ENCODE data around the gene KIAA1210.

DNA sequence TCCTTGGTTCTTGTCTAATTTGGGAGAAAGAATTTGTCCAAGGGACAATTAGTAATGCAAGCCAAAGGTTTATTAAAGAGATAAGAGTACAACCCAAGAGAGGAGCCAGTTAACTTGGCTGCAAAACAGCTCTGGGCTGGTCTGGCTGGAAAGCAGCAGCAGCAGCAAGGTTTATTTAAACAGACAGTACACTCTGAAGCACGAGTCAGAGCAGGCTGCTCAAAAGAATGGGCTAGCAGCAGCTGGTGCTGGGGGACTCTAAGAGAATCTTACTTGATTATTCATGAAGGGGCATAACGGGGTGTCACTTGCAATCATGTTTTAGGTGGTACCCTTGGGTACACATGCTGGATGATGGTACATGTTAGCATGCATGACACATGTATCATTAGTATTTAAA lies 71.9 kb downstream of the KIAA1210 start:
- TF ChIP-seq, protein P1, sequence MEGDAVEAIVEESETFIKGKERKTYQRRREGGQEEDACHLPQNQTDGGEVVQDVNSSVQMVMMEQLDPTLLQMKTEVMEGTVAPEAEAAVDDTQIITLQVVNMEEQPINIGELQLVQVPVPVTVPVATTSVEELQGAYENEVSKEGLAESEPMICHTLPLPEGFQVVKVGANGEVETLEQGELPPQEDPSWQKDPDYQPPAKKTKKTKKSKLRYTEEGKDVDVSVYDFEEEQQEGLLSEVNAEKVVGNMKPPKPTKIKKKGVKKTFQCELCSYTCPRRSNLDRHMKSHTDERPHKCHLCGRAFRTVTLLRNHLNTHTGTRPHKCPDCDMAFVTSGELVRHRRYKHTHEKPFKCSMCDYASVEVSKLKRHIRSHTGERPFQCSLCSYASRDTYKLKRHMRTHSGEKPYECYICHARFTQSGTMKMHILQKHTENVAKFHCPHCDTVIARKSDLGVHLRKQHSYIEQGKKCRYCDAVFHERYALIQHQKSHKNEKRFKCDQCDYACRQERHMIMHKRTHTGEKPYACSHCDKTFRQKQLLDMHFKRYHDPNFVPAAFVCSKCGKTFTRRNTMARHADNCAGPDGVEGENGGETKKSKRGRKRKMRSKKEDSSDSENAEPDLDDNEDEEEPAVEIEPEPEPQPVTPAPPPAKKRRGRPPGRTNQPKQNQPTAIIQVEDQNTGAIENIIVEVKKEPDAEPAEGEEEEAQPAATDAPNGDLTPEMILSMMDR (conservative IDR thresholded peaks at IDR 0.05 in 1 of 2, IDR thresholded peaks at IDR 0.05 in 1 of 2; ENCODE audit: low read depth in 1 of 2, low read length in 2 of 2), result no peak
- TF ChIP-seq EZH2 (IDR thresholded peaks at IDR 0.05; ENCODE audit: low read length, missing control alignments), result no peak

Measured in fibroblast of lung (primary cell).